Eye (tissue), 1 donor: ENCODE measurements around the gene GALNT10.

ENCODE experiments used
- DNase-seq: peaks from one replicate; pipeline ENCODE4 v3.0.0-alpha.2; 2015

GALNT10 gene

DNA sequence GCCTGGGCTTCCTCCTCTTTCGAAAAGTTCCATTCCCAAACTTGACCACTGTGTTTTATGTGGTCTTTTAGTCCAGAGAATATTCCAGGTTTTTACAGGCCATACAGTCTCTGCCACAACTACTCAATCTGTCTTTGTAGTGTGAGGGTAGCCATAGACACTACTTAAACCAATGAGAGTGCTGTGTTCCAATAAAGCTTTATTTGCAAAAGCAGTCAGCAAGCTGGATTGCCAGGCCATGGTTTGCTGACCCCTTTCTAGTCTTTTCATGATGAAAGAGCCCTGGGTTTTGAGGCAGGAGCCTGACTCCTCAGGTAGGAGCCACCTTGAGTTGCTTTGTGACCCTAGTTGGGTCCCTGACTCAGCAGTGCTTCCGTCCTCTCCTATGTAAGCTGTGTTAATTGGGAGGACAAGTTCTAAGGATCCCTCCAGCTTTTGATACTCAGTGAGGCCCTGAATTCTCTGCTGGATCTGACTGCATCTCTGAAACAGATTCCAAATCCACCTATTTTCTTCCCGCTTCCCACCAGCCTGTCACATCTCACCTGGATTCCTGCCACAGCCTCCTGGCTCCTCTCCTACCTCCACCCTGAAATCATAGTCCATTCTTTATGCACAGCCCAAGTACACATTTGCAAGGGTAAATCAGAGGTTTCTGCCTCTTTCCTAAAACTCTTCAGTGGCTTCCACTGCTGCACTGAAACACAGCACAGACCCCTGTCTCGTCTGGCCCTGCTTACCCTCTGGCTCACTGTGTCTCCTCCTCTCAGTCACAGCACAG, 13.5 kb downstream of the GALNT10 start:
- no peak for DNase-seq

DNA sequence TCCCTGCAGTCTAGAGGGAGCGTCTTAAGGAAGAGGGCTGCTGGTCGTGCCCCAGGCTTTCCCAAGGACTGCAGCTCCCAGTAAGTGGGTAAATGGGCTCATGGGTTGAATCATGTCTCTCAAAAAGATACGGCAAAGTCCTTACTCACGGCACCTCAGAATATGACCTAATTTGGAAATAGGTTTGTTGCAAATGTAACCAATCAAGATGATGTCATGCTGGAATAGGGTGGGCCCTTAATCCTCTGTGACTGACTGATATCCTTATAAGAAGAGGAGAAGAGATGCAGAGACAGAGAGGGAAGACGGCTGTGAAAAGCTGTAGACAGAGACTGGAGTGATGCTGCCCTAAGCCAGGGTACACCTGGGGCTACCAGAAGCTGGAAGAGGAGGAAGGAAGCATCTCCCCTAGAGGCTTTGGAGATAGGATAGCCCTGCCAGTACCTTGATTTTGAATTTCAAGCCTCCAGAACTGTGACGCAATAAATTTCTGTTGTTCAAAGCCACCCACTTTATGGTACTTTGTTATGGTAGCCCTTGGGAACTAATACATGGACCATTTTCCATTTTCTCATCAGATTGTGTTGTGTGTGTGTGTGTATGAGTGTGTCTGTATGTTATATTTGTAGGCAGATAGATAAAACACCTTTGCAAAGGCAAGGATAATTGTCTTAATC, 15.0 kb downstream of the GALNT10 start:
- DNase-seq: no peak

DNA sequence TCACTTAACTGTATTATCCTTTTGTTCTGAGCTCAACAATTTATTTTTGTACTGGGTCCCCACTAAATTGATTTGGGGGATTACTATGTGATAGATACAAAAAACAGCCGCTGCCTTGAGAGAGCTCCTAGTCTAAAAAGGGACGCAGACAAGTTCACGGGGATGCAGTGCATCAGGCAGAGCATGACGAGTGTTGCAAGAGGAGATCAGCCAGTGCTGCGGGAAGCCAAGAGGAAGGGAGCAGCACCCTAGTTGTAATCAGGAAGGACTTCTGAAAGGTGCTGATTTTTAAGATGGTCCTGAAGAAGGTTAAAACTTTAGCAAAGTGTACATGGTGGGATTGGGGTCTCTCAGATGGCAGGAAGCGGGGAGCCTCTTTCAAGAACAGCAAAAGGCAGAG, 15.8 kb downstream of the GALNT10 start:
- no peak for DNase-seq

DNA sequence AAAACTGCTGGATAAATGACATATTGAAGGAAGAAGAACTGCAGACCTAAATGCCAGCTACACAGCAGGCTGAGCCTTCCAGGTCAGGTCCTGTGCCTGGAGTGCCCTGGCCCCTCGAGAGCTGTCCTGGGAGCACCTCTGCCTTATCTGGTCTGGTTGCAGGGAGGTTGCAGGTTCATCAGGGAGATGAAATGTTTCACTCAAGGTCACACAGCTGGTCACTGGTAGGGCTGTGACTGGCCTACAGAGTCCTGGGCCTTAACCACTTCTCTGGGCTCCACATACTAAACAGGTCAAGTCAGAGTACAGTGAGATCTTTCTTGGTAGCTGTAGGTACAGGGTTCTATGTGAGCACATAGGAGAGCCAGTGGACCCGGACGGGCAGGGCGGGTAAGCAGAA, 16.7 kb downstream of the GALNT10 start:
- DNase-seq: no peak

DNA sequence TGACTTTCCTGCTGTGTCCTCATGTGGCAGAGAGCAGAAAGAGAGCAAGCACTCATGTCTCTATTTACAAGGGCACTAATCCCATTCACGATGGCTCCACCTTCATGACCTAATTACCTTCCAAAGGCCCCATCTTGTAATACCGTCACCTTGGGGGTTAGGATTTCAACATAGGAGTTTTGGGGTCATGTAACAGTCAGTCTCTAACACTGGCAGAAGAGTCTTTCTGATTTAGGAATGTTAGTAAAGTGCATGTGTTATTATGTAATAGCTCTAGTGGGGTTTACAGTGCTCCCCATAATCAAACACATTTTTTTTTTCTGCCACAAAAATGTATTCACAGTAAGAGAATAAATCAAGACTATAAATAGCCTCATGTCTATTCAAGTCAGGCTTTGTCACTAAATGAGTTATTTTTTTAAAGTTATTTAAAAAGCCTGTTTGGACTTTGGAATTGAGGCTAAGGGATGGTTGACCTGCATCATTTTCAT, 19.1 kb downstream of the GALNT10 start:
- DNase-seq: no peak

DNA sequence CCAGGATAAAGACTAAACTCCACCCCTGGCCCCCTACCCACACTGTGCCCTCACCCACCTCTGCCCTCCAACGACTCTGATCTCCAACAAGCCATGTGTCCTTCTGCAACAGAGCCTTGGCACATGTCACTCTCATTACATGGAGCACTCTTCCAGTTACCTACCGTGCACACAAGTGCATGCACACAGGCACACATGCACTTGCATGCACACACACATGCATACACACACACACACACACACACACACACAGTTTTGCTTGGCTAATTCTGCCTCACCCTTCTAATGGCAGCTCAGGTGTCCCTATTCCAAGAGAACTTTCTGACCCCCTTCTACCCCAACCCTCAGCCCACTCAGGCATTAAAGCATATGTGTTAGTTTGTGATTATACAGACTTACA, 19.6 kb downstream of the GALNT10 start:
- no peak for DNase-seq

DNA sequence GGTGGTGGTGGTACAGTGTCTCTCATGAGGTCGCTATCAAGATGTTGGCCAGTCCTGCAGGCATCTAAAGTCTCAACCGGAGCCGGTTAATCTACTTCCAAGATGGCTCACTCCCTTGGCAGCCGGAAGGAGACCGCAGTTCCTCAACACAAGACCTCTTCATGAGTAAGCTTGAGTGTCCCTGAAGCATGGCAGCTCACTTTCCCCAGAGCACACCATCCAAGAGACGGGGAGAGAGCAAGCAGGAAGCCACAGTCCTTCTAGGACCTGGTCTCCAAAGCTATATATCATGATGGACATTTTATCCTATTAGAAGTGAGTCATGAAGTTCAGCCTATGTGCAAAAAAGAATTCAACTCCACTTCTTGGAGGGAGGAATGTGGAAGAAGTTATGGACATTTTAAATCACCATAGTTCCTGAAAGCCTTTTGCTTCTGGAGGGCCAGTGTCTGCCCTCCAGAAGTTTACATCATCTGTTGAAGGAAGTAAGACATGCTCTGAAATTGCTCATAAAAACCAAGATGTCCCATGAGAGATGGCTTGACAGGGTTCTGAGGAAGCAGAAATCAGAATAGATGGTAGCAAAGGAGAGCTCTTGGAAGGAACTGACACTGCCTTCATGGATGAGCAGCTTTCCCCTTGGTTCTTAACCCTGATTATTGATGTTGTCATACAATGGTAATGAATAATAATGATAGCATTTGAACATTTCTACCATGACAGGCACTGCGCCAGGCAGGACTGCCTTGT, 21.3 kb downstream of the GALNT10 start:
- no peak for DNase-seq

GRCh38 chr5:154213592-154213991, 23.1 kb downstream of the GALNT10 start:
- no peak for DNase-seq

DNA sequence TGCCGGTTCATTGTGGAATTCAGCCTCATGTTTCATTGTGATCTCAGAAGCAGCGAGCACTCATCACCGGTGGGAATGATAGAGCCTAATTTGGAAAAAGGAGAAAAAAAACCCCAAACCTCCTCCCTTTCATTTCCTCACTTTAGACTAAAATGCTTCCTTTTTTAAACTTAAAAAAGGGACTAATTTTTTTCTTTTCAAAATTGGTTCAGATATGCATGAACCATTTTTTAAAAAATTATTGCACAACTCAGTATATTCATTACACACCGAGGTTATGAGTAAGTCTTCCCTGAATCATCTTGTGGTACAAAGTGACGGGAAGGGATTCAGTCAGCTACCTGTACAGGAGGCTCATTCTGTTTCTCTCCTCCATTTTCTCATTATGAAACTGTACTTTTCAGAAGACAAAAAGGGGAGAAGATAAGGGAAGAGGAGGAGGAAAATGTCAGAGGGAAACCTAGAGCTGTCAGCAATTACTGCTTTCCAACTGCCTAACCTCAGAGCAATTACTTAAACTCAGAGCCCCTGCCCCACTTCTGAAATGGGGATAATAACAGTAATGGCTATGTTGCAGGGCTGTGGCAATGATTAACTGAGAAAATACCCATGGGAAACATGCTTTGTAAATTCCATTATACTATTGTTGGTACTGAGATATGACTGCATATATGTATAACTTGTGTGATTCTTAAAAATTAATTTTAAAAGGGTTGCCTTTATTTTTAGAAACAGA, 24.0 kb downstream of the GALNT10 start:
- no peak for DNase-seq

GRCh38 chr5:154215571-154216325, 25.2 kb downstream of the GALNT10 start:
- no peak for DNase-seq

DNA sequence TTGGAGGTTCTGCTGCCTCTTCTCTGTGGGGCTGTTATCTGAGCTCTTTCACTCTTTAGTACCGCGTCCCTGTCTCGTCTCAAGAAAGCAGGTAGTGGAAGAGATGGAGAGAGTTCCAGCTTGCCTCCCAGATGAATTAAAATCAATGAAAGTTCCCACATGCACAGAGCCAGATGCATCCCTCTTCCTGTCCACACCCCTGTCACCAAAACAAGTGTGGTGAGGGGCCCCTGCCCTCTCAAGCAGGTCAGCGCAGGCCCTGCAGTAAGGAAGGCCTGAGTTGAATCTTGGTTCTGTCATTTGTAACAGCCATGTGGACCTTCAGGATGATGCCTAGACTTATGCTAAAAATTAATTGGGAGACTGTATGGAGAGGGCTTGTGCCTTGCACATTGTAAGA, 26.9 kb downstream of the GALNT10 start:
- no peak for DNase-seq

DNA sequence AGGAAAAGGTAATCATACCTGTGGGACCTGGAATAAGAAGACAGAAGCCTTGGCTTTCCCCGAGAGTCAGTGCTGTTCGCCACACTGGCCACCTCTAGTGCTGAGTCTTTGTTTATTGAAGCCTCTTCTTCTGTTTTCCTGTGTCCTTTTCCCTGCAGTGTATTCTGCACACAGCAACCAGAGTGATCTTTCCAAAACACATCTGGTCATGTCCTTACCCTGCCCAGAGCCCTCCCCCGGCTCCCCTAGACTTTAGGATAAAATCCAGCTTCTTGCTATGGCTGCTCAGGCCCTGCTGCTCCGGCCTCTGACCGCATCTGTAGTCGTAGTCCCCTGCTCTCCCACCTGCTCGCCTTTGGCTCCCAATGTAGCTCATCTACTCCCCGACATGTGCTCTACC, 28.3 kb downstream of the GALNT10 start:
- no peak for DNase-seq

DNA sequence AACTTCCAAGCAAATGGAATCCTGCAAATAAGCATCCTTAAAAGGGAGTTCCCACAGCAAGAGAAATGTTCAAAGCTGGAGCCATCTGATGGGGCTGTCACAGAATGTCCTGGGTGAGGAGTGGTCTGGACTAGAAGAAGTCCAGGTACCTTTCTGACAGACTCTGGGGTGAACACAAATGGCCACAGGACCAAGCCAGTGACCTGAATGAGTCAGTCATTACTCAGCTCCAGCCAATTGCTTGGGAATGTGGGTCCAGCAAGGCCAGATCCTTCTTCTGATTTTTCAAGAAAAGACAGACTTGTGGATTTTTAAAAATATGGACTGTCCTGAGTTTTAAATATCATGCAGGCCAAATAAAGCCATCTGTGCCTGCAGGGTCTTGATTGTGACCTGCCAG, 30.1 kb downstream of the GALNT10 start:
- DNase-seq: no peak

DNA sequence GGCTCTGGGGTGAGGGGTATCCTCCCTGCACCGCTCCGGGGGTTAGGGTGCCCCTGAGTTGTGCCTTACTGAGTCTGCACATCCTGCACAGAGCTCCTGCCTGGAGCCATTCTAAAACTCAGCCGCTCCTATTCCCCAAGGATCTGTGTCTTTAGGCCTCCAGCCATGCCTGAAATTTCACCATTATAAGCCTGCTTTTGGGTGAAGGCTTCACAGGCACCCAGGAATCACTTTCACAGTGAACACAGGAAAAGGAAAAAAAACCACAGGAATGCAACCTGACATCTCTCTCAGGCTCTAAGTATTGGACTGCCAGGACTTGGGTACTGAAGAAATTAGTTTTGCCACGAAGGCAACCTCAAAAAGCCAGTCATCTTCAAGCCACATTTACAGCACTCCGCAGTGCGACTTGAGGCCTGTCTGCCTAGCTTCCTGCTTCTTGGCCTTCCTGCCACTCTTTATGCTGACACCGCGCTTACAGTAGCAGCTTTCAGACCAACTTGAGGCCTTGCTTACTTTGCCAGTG, 30.9 kb downstream of the GALNT10 start:
- DNase-seq: no peak

GRCh38 chr5:154222414-154222813, 31.9 kb downstream of the GALNT10 start:
- DNase-seq: no peak

DNA sequence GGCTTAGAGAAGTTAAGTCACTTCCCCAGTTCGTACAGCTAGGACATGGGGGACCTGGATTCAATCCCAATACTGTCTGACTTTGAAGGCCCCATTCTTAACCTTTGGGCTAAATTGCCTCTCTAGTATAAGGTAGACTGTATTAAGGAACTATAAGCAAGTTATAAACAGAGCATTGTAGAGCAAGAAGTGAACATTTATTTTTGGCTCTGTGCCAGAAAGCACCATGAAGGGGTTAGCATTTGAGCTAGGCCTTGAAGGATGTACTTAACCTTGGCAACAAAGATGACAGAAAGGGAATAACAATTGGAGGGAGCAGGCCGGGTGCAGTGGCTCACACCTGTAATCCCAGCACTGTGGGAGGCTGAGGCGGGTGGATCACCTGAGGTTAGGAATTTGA, 32.8 kb downstream of the GALNT10 start:
- DNase-seq: no peak

DNA sequence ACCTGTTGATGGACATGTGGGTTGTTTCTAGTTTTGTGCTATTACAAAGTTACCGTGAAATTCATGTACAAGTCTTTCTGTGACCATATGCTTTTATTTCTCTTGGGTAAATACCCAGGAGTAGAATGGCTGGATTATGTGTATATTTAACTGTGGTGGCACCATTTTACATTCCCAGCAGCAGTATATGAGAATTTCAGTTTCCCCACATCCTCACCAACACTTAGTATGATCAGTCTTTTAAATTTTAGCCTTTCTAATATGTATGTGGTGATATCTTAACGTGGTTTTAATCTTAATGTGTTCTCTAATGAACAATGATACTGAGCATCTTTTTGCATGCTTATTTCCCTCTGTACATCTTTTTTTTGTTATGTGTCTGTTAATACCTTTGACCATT, 36.6 kb downstream of the GALNT10 start:
- DNase-seq: no peak

DNA sequence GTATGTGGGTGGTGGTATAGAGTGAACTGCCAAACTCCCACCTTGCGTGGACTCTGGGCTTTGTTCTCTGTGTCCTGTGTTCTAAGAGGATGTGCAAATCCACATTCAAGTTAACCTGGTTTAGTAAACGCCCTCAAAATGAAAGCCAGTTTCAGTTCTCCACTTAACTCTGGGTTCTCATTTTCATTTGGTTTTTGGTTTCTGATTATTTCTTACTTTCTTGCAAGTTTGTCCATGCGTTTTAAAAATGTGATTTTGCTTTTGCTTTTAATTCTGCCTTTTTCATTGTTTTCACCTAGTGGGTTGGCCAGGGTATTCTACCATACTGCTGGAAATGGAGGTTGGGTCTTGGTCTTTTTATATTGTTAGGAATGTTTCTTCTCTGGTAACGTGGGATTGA, 38.2 kb downstream of the GALNT10 start:
- no peak for DNase-seq

DNA sequence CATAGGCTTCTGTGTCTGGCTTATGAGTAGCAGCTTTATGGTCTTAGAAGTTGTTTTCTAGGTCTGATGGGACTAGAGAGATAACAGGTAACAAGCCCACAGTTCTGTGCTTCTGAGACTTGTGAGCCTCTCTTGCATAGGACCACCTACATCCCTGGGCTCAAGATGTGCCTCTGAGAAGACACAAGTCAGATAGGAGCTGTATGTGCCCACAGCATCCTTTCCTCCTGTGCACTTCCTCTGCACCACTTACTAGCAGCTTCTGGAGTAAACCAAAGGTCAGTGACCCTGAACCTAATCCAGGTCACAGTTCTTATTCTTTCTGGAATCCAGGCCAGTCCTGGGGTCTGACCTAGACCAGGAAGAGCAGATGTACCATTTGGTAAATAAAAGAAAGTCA, 40.0 kb downstream of the GALNT10 start:
- no peak for DNase-seq

DNA sequence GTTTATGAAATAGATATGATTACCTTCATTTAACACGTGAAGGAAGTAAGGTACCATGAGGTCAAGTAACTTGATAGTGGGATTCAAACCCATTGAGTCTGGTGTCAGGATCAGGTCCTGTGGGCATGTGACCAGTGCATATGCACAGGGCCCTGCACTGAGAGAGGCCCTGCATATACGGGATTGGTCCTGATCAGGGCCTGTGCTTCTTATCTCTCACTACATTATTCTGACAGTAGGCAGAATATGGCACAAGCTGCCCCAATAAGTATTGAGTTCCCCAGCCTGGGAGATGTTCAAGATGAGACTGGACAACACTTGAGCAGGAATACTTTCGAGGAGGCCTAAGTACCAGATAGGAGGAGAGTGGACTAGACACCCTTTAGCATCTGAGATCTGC, 44.0 kb downstream of the GALNT10 start:
- DNase-seq: no peak

DNA sequence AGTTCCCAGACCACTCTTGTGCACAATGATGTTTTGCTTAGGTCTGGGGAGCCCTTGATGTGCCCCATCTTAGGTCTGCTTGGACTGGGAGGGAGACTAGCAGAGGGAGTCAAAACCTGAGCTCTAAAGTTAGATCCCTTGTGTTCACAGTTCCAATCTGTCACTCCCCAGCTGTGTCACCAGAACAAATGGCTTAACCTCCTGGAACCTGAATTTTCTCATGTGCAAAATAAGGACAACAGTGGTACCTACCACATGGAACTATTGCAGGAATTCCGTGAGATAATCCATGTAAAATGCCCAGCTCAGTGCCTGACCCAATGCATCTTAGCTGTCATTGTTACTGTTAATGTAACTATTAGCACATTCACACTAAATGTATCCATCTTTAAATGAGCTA, 45.5 kb downstream of the GALNT10 start:
- DNase-seq: no peak
